ENCODE results near the gene TDRD9.

GRCh38 chr14:103879570-103880347 is 48.5 kb upstream of the TDRD9 start:
- no peak for TF ChIP-seq POLR2AphosphoS5 (IDR thresholded peaks at IDR 0.05; ENCODE audit: borderline replicate concordance, low read depth, low read length)
- no peak for TF ChIP-seq EZH2 (IDR thresholded peaks at IDR 0.05)
- no peak for TF ChIP-seq FOXP2 (optimal IDR thresholded peaks at IDR 0.05; ENCODE audit: control extremely low read depth, extremely low read length, insufficient read depth)
